PFSK-1 (cell line): ENCODE data around the gene KMT2E.

Source experiments
- FOXP2 ChIP-seq: optimal IDR thresholded peaks from 2 replicates; pipeline ENCODE3; 2011; ENCODE audit warnings: borderline replicate concordance, control low read depth, inconsistent platforms; ENCODE audit not compliant: insufficient read depth; ENCODE audit errors: extremely low read length, extremely low read depth
- POLR2AphosphoS5 ChIP-seq: IDR thresholded peaks from 2 replicates; pipeline ENCODE4 v1.6.1; 2012; ENCODE audit warnings: low read depth, mild to moderate bottlenecking, control low read depth, low read length, moderate library complexity
- REST ChIP-seq, 2 experiments: IDR thresholded peaks; 2 replicates each; pipeline versions ENCODE4 v1.6.1 to v1.8.0; 2011 to 2012; ENCODE audit warnings: low read depth in 2 of 2, low read length in 2 of 2, control low read depth in 1 of 2, inconsistent platforms in 1 of 2, mild to moderate bottlenecking in 1 of 2, moderate library complexity in 1 of 2; ENCODE audit not compliant: insufficient read depth in 1 of 2
- SIN3A ChIP-seq: IDR thresholded peaks from 2 replicates; pipeline ENCODE4 v1.6.1; 2012; ENCODE audit warnings: mild to moderate bottlenecking, low read length, moderate library complexity, borderline replicate concordance; ENCODE audit not compliant: insufficient read depth
- TAF1 ChIP-seq: IDR thresholded peaks from 2 replicates; pipeline ENCODE4 v1.6.1; 2012; ENCODE audit warnings: low read length, control low read depth, borderline replicate concordance; ENCODE audit not compliant: insufficient read depth

KMT2E gene

DNA sequence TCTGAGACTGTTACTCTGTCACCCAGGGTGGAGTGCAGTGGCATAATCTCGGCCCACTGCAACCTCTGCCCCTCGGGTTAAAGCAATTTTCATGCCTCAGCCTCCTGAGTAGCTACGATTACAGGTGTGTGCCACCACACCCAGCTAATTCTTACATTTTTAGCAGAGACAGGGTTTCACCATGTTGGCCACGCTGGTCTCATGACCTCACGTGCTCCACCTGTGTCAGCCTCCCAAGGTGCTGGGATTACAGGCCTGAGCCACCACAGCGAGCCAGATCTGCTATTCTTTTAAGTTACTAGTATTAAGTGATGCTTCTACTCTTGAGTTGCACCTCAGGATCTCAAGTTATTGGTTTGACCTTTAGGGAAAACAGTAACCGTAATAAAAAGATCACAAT is 23.0 kb upstream of the KMT2E start:
- TF ChIP-seq TAF1 (no peak), REST (IDR thresholded peaks at IDR 0.05; ENCODE audit: insufficient read depth in 1 of 2, low read depth in 2 of 2, low read length in 2 of 2) (no peak), SIN3A (no peak), POLR2AphosphoS5 (no peak), FOXP2 (no peak)

DNA sequence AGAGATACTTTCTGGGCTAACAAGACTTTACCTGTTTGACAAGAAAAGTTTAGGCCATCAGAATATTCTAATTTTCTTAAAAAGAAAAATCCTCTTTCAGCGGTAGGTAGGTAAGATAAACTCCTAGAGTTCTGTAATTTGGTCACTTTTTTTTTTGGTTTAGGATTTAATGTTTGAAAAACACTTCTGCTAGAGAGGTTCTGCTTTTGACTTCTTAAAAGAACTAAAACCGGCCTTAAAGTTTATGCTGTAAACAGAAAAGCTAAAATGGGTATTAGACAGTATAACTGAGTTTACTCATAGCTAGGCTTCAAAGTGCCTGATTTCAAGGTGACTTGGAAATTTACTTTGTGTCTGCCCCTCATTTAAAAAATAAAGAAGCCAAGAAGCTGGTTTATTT is 21.7 kb upstream of the KMT2E start:
- TF ChIP-seq FOXP2 (no peak), SIN3A (no peak), REST (IDR thresholded peaks at IDR 0.05; ENCODE audit: insufficient read depth in 1 of 2, low read depth in 2 of 2, low read length in 2 of 2) (no peak), TAF1 (no peak), POLR2AphosphoS5 (no peak)

GRCh38 chr7:104993217-104993862 is 20.7 kb upstream of the KMT2E start:
- TF ChIP-seq SIN3A (no peak), POLR2AphosphoS5 (no peak), FOXP2 (no peak), REST (IDR thresholded peaks at IDR 0.05; ENCODE audit: insufficient read depth in 1 of 2, low read depth in 2 of 2, low read length in 2 of 2) (no peak), TAF1 (no peak)

DNA sequence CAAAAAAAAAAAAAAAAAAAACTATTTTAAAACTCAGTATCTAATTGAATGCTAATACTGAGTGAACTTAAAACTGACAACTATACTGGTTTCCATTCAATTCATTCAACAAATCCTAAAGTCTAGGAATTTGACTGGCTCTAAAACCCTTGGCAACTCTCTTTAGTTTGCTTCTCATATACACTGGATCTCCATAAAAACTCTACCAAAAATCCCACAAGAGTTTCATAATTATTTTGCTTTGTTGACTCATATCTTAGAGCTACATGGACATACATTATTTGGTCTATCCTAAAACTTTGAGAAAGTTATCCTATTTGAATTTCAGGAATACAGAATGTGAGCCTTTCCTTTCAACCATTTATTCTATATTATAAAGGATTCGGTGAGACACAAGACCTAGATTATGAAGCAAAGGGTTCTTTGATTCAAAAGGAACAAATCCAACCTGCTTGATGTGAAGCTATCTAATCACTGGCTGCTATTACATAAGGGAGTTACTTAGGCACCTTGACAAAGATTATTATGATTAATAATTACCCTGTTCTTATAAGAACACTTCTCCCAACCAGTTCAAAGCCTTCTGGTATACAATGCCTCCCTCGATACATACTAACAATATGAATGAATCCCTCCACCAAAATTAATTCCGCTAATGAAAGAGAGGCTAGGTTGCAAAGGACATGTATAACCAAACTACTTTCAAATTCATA is 15.8 kb upstream of the KMT2E start:
- TF ChIP-seq TAF1 (no peak), POLR2AphosphoS5 (no peak), REST (IDR thresholded peaks at IDR 0.05; ENCODE audit: insufficient read depth in 1 of 2, low read depth in 2 of 2, low read length in 2 of 2) (no peak), FOXP2 (no peak), SIN3A (no peak)
